B cell (primary cell): ENCODE measurements around the gene ASTN2.

Experiments
- EZH2 ChIP-seq: IDR thresholded peaks from 2 replicates; pipeline ENCODE4 v1.6.1; 2012; ENCODE audit warnings: borderline replicate concordance, low read depth, mild to moderate bottlenecking, moderate library complexity, low read length; ENCODE audit not compliant: insufficient read depth, poor library complexity, severe bottlenecking
- TF ChIP-seq, protein P1 (sequence below): fragments of 200-600 bp; IDR thresholded peaks from one replicate; pipeline ENCODE4 v1.8.0; 2022; ENCODE audit warnings: antibody characterized with exemption, mild to moderate bottlenecking

DNA sequence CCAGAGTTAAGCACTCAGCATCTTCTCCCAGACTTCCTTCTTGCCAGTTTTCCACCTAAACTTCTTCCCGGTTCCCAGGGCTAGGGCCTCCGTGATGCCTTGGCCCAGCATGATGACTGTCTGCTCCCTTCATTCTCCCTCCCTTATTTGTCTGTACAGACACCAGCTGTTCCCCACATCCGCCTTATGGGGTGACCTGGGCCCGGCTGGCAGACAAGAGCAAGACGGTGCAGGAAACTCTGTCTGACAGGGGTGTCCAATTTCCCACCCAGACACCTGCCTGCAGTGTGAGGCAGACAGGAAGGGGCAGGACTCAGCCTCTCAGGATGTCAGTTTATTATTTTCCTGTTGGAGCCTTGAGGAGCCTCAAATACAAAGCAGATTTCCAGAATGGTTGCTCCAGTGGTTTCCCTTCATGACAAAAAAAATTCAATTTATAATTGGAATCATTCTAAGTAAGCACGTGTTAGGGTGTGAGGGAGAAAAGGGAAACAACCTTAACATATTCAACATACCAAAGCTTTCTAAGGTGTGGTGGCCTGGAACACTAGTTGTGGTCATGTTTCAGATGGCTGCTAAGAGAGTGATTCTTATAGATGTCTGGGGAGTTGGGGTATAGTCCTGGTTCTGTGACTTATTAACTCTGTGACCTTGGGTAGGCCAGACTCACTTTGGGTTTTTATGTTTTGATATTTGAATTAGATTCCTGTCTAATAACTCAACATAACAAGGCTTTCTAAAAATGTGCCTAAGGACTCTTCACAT lies 1026.7 kb downstream of the ASTN2 start:
- no peak for TF ChIP-seq EZH2
- TF ChIP-seq, protein P1, sequence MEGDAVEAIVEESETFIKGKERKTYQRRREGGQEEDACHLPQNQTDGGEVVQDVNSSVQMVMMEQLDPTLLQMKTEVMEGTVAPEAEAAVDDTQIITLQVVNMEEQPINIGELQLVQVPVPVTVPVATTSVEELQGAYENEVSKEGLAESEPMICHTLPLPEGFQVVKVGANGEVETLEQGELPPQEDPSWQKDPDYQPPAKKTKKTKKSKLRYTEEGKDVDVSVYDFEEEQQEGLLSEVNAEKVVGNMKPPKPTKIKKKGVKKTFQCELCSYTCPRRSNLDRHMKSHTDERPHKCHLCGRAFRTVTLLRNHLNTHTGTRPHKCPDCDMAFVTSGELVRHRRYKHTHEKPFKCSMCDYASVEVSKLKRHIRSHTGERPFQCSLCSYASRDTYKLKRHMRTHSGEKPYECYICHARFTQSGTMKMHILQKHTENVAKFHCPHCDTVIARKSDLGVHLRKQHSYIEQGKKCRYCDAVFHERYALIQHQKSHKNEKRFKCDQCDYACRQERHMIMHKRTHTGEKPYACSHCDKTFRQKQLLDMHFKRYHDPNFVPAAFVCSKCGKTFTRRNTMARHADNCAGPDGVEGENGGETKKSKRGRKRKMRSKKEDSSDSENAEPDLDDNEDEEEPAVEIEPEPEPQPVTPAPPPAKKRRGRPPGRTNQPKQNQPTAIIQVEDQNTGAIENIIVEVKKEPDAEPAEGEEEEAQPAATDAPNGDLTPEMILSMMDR: no peak
